ENCODE measurements around the gene BTBD9.

BTBD9 gene

DNA sequence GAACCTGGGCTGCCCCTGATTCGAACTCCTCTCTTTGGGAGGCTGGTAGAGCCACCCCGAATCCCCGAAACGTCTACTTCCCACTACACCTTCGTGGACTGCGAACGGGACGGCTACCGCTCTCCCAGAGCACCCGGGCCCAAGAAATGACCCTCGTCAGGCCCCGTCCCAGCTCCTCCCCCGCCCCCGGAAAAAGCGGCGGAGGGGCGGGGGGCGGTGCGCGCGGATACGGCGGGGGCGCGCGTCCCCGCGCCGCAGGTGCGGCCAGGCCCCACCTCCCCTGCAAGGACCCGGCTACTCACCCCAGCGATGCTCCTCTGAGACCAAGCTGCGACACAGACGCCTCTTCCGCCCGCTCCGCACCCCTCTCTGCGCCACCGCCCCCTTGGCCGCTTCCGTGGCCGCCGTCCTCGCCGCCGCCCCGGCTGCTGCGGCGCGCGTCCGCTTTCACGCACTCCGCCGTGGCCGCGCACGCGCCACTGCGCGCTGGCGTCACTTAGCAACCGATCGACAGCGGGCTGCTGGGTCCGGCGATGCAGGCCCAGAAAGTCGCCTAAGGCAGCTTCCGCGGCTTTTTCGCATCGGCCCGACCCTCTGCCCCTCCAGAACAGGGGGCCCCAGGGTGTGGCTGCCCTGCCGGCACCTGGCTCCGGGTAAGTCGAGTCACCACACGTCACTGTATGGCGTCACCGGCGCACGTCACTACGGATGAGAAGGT is at the start of gene BTBD9:
Gene BTBD9 (minus strand): TSS at position 432 of the 718 bp plus-strand sequence.
- peak; percentile 75 to 78 for ATAC-seq

DNA sequence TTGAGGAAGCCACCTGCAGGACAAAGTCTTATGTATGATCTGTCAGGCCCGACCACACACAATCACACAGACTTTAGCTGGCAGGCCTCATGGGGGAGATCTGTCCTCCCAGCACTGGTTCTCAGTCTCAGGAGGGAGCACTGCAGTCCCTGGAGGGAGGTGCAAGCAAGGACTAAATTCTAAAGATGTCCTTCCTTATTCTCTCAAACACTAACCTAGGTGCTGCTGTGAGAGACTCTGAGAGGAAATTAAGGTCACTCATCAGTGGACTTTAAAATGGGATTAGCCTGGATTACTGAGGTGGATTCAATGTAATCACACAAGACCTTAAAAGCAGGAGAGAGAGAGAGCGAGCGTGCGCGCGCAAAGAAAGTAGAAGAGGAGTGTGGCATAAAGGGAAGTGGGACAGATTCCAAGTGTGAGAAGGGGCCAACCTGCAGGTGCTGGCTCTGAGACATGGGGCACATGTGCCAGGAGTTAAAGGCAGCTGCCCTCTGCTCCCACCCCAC is 48.9 kb upstream of the BTBD9 start:
- ATAC-seq, result no peak

DNA sequence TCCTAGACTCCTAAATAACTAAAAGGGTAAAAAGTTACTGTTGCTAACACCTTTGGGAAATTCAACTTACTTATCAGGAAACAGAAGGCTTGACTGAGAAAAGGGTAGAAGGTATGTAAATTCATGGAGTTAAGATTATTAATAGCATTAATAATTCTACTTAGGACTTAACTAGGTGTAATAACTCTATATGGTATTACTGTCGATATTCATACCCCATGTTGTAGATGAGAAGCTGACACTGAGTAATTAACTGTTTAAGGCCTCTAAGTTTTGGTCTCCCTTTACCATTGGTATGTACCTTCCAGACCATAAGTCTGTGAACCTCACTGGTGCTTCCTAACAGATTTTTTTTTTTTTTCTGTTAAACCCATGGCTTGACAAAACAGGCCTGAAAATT is 47.8 kb upstream of the BTBD9 start:
- no peak for ATAC-seq

DNA sequence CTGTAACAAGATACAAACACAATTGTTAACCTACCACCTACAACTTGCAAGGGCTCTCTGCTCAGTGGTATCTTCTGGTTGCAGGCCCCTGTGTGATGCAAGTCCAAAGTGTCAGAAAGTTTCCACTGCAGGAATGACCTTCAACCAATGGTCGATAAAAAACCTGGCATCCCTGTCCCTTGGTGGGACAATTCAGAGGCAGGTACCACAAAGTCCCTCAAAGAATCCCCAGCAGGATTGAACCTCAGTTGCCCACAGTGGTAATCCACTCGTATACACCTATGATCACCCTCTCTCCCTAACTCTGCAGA is 47.3 kb upstream of the BTBD9 start:
- no peak for ATAC-seq

DNA sequence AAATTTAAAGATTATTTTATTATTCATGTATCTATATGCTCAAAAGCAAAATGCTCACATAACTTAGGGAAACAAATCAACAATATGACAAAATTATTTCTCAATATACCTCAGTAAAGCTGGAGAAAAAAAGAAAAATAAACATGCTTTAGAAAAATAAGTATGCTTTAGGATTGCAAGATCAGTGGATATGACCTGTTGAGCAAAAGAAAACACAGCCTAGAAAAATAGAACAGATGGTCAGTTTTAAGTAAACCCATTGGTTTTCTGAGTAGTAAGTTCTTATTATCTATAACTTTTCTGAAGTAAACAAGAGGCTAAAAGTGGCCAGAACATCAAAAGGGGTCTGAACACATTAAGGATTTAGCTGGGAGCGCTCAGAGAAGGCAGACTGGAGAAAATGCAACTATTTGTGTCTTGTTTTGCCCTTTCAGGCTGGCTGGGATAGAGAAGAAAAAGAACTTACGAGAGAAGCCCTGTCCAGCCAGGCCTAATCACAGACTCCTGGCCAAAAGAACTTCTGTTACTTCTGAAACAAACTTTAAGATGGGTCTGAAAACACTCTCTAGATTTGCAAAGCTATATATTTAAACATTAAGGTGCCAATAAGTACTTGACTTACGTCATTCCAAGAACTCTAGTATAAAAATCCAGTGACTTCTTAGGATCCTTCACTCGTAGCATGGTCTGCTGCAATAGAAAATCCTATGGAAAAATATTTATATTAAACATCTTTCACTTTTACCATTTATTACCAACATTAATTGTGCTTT is 46.7 kb upstream of the BTBD9 start:
- no peak for ATAC-seq

DNA sequence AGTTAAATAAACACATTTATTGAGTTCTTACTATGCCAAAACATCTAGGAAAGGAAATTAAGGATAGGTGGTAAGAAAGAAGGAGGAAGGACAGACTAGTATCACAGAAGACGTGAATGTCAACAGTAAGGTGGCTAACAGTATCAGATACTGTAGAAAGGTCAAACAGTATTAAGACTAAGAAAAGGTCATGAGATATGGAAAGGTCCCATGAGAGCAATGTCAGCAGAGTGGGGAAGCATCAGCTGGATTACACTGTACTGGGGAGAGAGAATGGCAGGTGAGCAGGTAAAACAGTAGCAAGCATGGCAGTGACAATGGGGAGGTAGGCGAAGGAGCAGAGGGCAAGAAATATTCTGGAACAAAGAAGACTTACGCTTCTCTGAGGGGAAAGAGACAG is 45.2 kb upstream of the BTBD9 start:
- no peak for ATAC-seq

DNA sequence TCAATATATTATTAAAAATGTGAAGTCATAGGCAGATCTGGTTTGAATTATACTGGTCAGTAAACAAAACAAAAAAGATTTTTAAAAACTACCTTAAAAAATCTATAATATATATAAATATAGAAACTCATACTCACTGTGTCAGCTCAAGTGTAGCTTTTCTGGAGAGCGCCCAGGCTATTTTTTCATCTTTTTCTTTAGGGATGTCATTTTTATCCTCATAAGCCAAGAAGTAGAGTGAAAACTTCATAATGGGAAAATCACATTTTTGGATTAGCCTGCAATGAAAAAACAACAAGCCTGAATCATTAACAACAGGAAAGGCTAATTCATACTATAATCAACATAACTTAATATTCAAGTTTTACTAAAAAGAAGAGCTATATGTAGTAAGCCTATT is 44.5 kb upstream of the BTBD9 start:
- no peak for ATAC-seq

DNA sequence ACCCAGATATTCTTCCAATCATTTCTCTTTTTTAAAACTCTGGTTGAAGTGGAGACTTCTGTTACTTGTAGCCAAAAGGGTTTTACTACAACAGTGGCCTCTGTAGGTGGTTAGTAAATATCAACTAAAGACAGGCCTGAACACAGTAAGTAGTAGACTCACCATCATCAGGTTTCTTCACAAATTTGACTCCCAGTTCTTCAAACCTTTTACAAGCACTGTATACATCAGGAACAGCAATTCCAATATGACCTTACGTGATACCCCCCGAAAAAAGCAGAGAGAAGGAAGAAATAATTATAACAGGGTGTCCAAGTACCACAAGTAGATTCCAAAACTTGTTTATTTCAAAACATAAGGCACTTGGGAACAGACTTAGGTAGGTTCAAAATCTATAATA is 42.1 kb upstream of the BTBD9 start:
- no peak for ATAC-seq

DNA sequence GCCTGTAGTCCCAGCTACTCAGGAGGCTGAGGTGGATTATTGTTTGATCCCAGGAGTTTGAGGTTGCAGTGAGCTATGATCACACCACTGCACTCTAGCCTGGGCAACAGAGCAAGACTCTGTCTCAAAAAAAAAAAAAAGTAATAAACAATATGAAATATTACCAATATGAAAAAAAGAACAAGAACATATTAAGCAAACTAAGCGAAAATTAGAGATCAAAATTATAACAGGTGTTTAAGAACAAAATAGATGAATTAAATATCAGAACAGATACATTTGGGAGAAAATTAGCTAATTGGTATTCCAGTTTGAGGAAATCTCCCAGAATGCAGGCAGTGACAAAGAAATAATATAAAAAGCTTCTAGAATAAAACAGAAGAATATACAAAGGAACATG is 39.9 kb upstream of the BTBD9 start:
- no peak for ATAC-seq

DNA sequence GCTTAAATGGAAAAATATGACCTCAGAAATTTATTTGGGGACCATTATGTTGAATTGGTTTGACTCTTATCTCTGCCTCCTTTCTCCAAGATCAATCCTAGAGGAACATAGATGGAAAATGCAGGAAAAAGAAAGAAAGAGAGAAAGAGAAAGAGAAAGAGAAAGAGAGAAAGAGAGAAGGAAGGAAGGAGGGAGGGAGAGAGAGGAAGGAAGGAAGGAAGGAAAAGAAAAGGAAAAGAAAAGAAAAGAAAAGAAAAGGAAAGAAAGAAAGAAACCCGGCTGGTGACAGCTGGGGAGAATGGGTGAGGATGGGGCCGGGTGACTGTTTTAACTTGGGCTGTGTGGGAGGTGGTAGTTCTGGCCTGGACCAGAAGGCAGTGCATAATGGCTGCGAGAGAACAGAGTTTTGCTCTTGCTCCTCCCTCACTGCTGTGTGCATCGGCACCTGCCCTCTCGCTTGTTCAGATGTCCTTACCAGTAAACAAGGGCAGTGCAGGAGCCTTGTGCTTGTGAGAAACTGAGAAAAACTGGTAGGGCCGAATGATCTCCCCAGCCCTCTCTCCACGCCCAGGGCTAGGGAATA is 38.5 kb upstream of the BTBD9 start:
- ATAC-seq, result no peak

DNA sequence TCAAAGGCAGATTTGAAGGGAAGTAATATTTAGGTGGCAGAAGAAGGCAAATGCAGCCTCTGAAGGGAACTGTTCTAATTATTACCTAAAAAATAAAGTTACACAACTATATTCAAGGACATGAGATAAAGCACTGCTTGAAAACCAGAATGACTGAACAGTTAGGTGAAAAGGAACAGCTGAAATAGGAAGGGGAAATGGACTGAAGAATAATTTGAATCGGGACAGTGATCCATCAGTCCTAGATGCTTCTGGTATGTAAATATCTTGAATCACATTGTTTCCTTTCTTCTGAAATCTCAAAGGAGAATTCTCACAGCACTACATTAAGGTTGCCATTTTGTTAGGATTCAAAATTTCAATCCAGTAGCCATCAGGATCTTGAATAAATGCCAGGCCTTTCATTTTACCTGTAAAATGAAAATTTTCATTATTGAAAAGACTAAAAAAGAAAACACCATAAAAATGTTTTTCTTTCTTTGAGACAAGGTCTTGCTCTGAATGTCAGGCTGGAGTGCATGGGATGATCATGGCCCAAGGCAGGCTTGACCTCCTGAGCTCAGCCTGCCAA is 37.3 kb upstream of the BTBD9 start:
- ATAC-seq, result no peak

DNA sequence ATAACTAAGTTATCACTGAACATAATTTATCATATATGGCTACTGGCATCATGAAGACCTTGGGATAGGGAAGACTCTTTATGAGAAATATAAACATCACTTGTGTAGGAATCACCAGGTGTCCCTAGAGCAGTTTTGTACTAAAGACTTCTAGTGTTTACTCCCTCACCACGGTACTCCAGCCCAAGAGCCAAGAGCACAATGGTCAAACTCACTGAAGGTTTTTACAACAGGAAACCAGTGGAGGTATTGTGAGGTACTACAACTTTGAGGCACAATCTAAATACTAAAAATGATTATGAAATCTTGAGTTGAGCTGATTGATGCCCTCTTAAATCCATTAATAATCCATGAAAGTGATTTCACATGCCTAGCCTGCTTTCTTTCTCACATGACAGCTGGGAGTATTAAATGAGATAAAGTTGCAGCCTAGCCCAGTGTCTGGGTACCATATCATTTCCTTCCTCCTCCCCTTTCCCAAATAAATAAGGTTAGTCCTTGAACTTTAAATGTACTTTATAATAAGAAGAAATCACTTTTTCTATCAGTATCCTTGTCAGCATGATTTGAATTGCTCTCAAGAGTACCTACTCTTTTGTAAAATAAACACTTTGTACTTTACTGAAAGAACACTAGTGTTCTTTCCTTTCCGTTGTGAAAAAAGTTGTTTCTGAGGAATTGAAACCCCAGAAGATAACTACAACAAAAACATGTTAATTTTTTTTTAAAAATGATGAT is 36.7 kb upstream of the BTBD9 start:
- no peak for ATAC-seq

DNA sequence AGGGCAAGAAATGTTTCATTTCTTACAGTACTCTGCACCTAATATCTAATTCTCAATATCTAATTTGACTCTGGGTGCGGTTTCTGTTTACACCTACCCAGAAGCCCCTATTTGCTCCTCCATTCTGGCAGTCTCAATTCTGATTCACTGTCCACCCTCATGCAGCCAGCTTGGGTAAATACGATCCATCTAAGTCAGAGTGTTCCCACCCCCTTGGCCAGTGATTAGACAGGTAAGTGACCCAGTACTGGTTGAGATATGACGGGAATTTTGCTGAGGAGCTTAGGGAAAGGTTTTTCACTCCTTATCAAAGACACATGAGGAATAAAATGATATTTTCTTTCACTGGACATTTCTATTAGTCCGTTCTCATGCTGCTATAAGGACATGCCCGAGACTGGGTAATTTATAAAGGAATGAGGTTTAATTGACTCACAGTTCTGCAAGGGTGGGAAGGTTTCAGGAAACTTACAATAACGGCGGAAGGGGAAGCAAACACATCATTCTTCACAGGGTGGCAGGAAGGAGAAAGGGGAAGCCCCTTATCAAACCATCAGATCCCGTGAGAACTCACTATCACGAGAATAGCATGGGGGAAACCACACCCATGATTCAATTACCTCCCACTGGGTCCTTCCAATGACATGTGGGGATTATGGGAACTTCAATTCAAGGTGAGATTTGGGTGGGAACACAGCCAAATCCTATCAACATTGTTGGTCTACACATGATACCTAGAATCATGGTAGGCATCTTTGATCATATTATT is 33.9 kb upstream of the BTBD9 start:
- peak in 1 of 2 donors; percentile 54 for ATAC-seq

DNA sequence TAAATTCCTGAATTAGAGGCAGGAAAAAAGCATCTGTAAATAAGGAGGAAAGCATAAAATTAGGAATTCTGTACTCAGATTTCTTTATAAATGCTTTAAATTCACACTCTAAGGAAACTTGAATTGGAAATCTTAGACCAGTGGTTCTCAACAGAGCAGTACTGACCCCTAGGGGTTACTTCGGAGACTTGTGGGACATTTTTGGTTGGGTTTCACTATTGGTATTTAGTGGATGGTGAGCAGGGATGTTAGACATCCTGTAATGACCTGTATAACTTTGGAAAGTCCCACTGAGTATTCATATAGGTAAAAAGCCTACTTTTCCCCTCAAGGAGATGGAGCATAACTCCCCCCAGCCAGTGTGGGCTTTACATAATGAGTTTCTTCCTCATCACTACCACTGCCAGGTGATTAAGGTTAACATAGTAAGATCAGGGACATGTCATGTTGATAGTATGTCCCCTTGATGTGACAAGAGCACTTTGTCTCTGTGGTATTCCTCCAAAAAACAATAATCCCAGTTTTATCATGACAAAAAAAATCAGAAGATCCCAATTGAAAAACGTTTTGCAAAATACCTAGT is 32.2 kb upstream of the BTBD9 start:
- ATAC-seq, result peak; percentile 74 to 80

DNA sequence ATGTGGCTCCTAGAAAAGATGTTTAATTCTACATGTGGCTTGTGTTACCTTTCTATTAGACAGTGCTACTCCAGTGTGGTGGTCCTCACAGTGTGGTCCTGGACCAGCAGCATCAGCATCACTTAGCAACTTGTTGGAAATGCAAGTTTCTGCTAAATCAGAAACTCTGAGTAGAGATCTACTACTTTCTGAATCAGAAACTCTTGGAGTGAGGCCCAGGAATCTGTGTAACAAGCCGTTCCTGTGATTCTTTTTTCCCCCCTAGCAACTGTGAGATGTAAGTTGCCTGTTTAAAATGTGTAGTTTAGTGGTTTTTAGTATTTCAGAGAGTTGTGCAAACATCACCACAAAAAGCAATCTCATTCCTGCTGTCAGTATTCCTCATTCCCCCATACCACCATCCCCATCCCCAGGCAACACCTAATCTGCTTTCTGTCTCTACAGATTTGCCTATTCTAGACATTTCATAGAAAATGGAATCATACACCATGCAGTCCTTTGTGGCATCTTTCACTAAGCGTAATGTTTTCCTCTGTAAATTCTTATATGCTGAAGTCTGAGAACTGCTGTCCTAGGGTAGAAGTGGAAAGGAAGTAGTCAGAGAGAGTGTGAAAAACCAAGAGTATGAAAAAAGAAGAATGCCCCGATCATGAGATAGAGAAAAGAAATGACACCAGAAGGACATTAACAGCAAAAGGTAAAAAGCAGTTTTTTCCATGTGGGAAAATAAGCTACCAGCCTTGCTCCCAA is 18.9 kb upstream of the BTBD9 start:
- no peak for ATAC-seq

DNA sequence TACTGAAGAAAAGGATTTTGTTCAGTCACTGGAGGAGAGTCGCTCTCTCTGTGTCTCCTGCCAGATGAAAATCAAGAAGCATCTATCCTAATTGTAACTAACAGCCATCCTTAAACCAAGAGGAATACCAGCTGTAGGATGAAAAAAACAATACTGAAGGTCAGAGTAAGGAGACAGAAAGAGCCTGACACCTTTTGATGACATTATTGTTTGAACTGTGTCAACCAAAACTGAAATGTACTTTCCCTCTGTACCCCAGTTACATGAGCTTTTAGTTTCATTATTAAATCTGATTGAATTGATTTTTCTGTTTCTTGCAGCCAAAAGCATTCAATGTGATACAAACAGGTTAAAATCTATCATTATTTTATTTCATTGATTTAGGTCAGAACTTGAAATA is 17.2 kb upstream of the BTBD9 start:
- no peak for ATAC-seq

DNA sequence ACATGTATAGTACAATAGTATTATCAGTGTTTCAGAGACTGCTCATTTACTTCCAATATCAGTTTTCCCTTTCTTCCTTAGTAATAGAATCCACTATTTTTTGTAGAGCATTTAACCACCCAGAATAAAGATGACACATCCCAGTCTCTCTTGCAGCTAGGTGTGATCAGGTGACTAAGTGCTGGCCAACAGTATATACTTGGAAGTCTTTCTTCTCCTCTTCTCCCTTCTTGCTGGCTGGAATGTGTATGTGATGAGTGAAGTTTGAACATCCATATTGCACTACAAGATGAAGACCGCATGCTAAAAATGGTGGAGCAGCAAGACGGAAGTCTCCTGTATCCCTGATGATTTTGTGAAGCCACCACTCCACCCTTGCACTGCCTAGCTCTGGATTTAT is 14.5 kb upstream of the BTBD9 start:
- no peak for ATAC-seq

DNA sequence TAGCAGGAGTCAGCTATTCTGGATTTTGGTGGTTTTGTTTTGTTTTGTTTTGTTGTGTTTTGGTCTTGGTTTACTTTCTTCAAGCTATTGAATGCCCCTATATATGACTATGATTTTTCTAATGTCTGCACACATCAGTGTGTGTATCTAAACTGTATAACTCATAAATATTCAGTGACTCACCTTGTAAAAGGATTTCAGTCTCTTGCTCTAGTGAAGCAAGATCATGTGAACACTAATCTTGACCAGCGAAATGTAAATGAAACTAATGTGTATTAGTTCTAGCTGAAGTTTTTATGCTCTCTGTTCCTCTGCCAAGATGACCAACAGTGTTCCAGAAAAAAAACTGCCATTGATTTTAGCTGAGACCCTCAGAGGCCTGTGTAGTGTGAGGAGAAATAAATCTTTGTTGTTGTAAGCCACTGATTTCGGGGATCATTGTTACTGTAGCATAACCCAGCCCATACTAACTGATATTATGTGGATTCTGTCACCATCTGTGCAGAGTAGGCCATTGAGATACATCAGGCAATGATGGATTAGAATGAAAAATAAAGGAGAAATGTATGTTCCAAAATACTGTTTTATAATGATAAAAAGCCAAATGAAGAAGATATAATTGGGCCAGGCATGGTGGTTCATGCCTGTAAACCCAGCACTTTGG is 11.5 kb upstream of the BTBD9 start:
- no peak for ATAC-seq

DNA sequence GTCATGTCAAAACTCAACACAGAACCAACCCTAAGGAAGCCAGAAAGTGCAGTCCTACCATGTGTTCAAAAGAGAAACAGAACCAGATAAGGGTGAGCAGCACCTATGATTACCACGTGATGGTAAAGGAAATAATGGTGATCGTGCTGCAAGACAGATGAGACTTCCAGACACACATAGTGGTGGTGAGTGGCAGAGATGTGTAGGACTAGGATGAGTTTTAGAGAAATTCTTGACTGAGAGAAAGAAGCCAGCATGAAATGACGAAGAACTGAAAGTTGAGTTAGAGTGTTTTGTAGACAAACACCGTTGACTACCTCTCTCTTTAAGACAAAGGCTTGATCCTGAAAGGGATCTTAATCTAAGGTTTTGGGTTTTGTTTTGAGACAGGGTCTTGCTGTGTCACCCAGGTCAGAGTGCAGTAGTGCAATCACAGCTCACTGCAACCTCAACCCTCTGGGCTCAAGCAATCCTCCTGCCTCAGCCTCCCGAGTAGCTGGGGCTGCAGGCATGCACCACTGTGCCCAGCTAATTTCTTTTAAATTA is 10.6 kb upstream of the BTBD9 start:
- no peak for ATAC-seq

DNA sequence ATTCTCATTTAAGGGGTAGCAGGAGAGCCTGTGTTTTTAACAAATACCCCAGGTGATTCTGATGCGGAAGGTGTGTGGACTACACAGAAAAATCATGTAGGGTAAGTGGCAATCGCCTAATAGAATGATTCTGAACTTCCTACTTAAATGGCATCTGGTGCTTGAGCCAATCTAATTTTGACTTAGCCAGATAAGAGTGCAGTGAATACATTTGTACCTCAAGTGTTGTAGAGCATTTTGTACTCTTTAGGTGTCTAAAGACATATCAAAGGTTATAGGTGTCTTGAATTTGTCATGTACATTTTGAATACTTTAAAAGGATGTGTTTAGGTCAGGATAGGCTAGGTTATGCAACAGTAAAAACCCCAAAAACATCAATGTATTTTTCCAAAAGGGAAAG is 10.0 kb upstream of the BTBD9 start:
- no peak for ATAC-seq
